ENCODE data around the gene TBCD.

- TF ChIP-seq CTCF (IDR thresholded peaks at IDR 0.05): no peak
- no peak for TF ChIP-seq POLR2A (IDR thresholded peaks at IDR 0.05)
These were observed 225.7 kb downstream of the TBCD start for GRCh38 chr17:82977606-82978005.
